ENCODE results near the gene TRIM51. TPM values are rescaled to one million over a fixed set of nuclear protein-coding genes. Genes with fewer than 3 reads are reported as not detected.

Gene TRIM51
- total and polyA plus RNA-seq, 2 donors (not counting 1 experiment from before 2014, with no cell fraction given) = not detected

GRCh38 chr11:55847453-55847852 lies 35.6 kb upstream of the TRIM51 start:
- no peaks in the 10 kb centered on the region for H3K27me3 ChIP-seq (replicated peaks in 1 of 4; ENCODE audit: control extremely low read depth in 1 of 4, control insufficient read depth in 3 of 4, insufficient read depth in 4 of 4, low read length in 3 of 4)
- CTCF ChIA-PET = no interaction called here
- no peak overlapping the region for H3K27ac Mint-ChIP-seq
- no peaks in the 10 kb centered on the region for H3K36me3 ChIP-seq (replicated peaks in 1 of 2; ENCODE audit: control extremely low read depth in 1 of 2, control insufficient read depth in 1 of 2, extremely low read depth in 1 of 2, insufficient read depth in 2 of 2, low read length in 1 of 2)
- no peaks in the 10 kb centered on the region for H3K27me3 Mint-ChIP-seq
- H3K9ac ChIP-seq (ENCODE audit: low read length) = no peak overlapping the region
- intact Hi-C loops (cut with micrococcal nuclease) = no loop called here
- H3K4me1 Mint-ChIP-seq = no peaks in the 10 kb centered on the region
- no peak overlapping the region for H3K4me3 ChIP-seq (ENCODE audit: control extremely low read depth in 1 of 5, extremely low read depth in 1 of 5, insufficient read depth in 1 of 5, low read depth in 2 of 5, low read length in 4 of 5)
- H3K79me2 ChIP-seq (ENCODE audit: control insufficient read depth, insufficient read depth, low read length) = no peaks in the 10 kb centered on the region
- ATAC-seq (ENCODE audit: low read depth) = no peak
- TF ChIP-seq CTCF (IDR thresholded peaks at IDR 0.05) = no peak
- TF ChIP-seq EZH2 (IDR thresholded peaks at IDR 0.05; ENCODE audit: borderline replicate concordance, insufficient read depth, low read depth, low read length, poor library complexity, severe bottlenecking) = no peak
- no peaks in the 10 kb centered on the region for H4K20me1 ChIP-seq (ENCODE audit: control insufficient read depth, insufficient read depth, low read length, poor library complexity, severe bottlenecking)
- no peak overlapping the region for H3K27ac ChIP-seq (ENCODE audit: low read length in 2 of 2)
- no peak overlapping the region for H3K4me3 Mint-ChIP-seq
- H3K9me3 Mint-ChIP-seq (ENCODE audit: insufficient read depth) = no peaks in the 10 kb centered on the region
- peaks cover 0 to 4% (median 1%) of the 10 kb centered on the region in 3 donors for H3K9me3 ChIP-seq (ENCODE audit: control extremely low read depth in 1 of 3, control insufficient read depth in 2 of 3, insufficient read depth in 1 of 3, low read length in 2 of 3)
- H3K4me2 ChIP-seq (replicated peaks; ENCODE audit: low read depth, low read length, poor library complexity, severe bottlenecking) = no peak overlapping the region
- POLR2A ChIA-PET = no interaction called here
- no peak overlapping the region for H2AFZ ChIP-seq (ENCODE audit: insufficient read depth, low read depth, low read length, poor library complexity, severe bottlenecking)
- no peaks in the 10 kb centered on the region for H3K4me1 ChIP-seq (ENCODE audit: control insufficient read depth in 2 of 2, insufficient read depth in 2 of 2, low read length in 2 of 2)
- no peak for DNase-seq
- no CpG with 5 or more reads among the region's 2 CpGs for WGBS (ENCODE audit: insufficient coverage)

GRCh38 chr11:55849037-55849436 lies 34.1 kb upstream of the TRIM51 start:
- Histone ChIP-seq H4K20me1 (ENCODE audit: control insufficient read depth, insufficient read depth, low read length, poor library complexity, severe bottlenecking) (no peaks in the 10 kb centered on the region), H3K27me3 (replicated peaks in 1 of 4; ENCODE audit: control extremely low read depth in 1 of 4, control insufficient read depth in 3 of 4, insufficient read depth in 4 of 4, low read length in 3 of 4) (no peaks in the 10 kb centered on the region), H3K4me2 (replicated peaks; ENCODE audit: low read depth, low read length, poor library complexity, severe bottlenecking) (no peak overlapping the region), H3K27ac (ENCODE audit: low read length in 2 of 2) (no peak overlapping the region), H2AFZ (ENCODE audit: insufficient read depth, low read depth, low read length, poor library complexity, severe bottlenecking) (no peak overlapping the region), H3K4me3 (ENCODE audit: control extremely low read depth in 1 of 5, extremely low read depth in 1 of 5, insufficient read depth in 1 of 5, low read depth in 2 of 5, low read length in 4 of 5) (no peak overlapping the region), H3K79me2 (ENCODE audit: control insufficient read depth, insufficient read depth, low read length) (no peaks in the 10 kb centered on the region), H3K4me1 (ENCODE audit: control insufficient read depth in 2 of 2, insufficient read depth in 2 of 2, low read length in 2 of 2) (no peaks in the 10 kb centered on the region), H3K9me3 (ENCODE audit: control extremely low read depth in 1 of 3, control insufficient read depth in 2 of 3, insufficient read depth in 1 of 3, low read length in 2 of 3) (peaks cover 0 to 4% (median 1%) of the 10 kb centered on the region in 3 donors), H3K9ac (ENCODE audit: low read length) (no peak overlapping the region), H3K36me3 (replicated peaks in 1 of 2; ENCODE audit: control extremely low read depth in 1 of 2, control insufficient read depth in 1 of 2, extremely low read depth in 1 of 2, insufficient read depth in 2 of 2, low read length in 1 of 2) (no peaks in the 10 kb centered on the region)
- Mint-ChIP-seq H3K4me1 (no peaks in the 10 kb centered on the region), H3K9me3 (ENCODE audit: insufficient read depth) (no peaks in the 10 kb centered on the region), H3K4me3 (no peak overlapping the region), H3K27ac (no peak overlapping the region), H3K27me3 (no peaks in the 10 kb centered on the region)
- POLR2A ChIA-PET = no interaction called here
- TF ChIP-seq CTCF (IDR thresholded peaks at IDR 0.05) = no peak
- intact Hi-C loops (cut with micrococcal nuclease) = no loop called here
- ATAC-seq (ENCODE audit: low read depth) = no peak
- CTCF ChIA-PET = no interaction called here
- no peak for DNase-seq
